ENCODE data around the gene UBD.

GRCh38 chr6:29567541-29567940 is 8.0 kb upstream of the UBD start:
- TF ChIP-seq CTCF (optimal IDR thresholded peaks at IDR 0.05 in 1 of 3, IDR thresholded peaks at IDR 0.05 in 1 of 3, conservative IDR thresholded peaks at IDR 0.05 in 1 of 3; ENCODE audit: extremely low read depth in 1 of 3, insufficient read depth in 2 of 3, low read length in 3 of 3) (no peak), EZH2 (IDR thresholded peaks at IDR 0.05; ENCODE audit: low read length) (no peak)

All from keratinocyte (primary cell).